Lower lobe of right lung (tissue), 2 donors: ENCODE measurements around the gene TJP3. TPM values are rescaled to one million over a fixed set of nuclear protein-coding genes. Genes with fewer than 3 reads are reported as not detected.

Experiments
- ATAC-seq, 2 donors: fragments of 200-7000 bp; cut with Tn5 transposase; one replicate each; pipeline ENCODE4 v1.9.1; 2020 to 2022; ENCODE audit warnings: mild to moderate bottlenecking in 2 of 2, moderate library complexity in 2 of 2
- DNase-seq: peaks from one replicate; pipeline ENCODE4 v3.0.0-alpha.2; 2020
- H3K27ac ChIP-seq: fragments of 200-600 bp; one replicate; pipeline ENCODE4 v1.8.0; 2022
- H3K27me3 ChIP-seq: fragments of 200-600 bp; one replicate; pipeline ENCODE4 v1.8.0; 2022; ENCODE audit warnings: low read depth
- H3K36me3 ChIP-seq: fragments of 200-600 bp; one replicate; pipeline ENCODE4 v1.8.0; 2022; ENCODE audit warnings: mild to moderate bottlenecking
- H3K4me1 ChIP-seq: fragments of 200-600 bp; one replicate; pipeline ENCODE4 v1.8.0; 2022
- H3K4me3 ChIP-seq: fragments of 200-600 bp; one replicate; pipeline ENCODE4 v1.8.0; 2022; ENCODE audit warnings: mild to moderate bottlenecking
- H3K9me3 ChIP-seq: fragments of 200-600 bp; one replicate; pipeline ENCODE4 v1.8.0; 2022
- CTCF ChIP-seq: fragments of 200-600 bp; IDR thresholded peaks from one replicate; pipeline ENCODE4 v1.8.0; 2022; ENCODE audit warnings: antibody characterized with exemption, mild to moderate bottlenecking
- intact Hi-C: fragments of 100-400 bp; cut with DNase I; formaldehyde crosslinking; loops from one replicate; pipeline ENCODE4 v1.11.0; 2022
- total RNA-seq: library from RNA; stranded (reverse); fragmentation: NEBNext Ultra II Directional; extraction: Animal tissue kit (Norgen Biotek cat#: 25700); gene quantifications from one replicate; pipeline ENCODE4 v1.2.1, GENCODE V29; 2021
- donor health status: DM: no; HTN: yes; CAD: no; lungs with severe emphysema.

Gene TJP3
- total RNA-seq, 1 donor from 2014 or later: 34.4 TPM

GRCh38 chr19:3682286-3682685, 25.9 kb upstream of the TJP3 start:
- intact Hi-C loops: no loop called here
- H3K4me3 ChIP-seq: no peak overlapping the region
- ATAC-seq (no peak), DNase-seq (no peak)
- no peaks in the 10 kb centered on the region for H3K27me3 ChIP-seq
- no peak for TF ChIP-seq CTCF
- peaks cover 8% of the 10 kb centered on the region for H3K4me1 ChIP-seq
- H3K9me3 ChIP-seq: peaks cover 7% of the 10 kb centered on the region
- no peak overlapping the region for H3K27ac ChIP-seq
- H3K36me3 ChIP-seq: peaks cover 13% of the 10 kb centered on the region

GRCh38 chr19:3682741-3683404, 25.3 kb upstream of the TJP3 start:
- no peaks in the 10 kb centered on the region for H3K27me3 ChIP-seq
- no peak overlapping the region for H3K4me3 ChIP-seq
- peaks cover 13% of the 10 kb centered on the region for H3K36me3 ChIP-seq
- H3K9me3 ChIP-seq: peaks cover 7% of the 10 kb centered on the region
- no peak for ATAC-seq
- H3K27ac ChIP-seq: no peak overlapping the region
- intact Hi-C loops: no loop called here
- no peak for TF ChIP-seq CTCF
- H3K4me1 ChIP-seq: peaks cover 14% of the 10 kb centered on the region
- peak; percentile 41 for DNase-seq

DNA sequence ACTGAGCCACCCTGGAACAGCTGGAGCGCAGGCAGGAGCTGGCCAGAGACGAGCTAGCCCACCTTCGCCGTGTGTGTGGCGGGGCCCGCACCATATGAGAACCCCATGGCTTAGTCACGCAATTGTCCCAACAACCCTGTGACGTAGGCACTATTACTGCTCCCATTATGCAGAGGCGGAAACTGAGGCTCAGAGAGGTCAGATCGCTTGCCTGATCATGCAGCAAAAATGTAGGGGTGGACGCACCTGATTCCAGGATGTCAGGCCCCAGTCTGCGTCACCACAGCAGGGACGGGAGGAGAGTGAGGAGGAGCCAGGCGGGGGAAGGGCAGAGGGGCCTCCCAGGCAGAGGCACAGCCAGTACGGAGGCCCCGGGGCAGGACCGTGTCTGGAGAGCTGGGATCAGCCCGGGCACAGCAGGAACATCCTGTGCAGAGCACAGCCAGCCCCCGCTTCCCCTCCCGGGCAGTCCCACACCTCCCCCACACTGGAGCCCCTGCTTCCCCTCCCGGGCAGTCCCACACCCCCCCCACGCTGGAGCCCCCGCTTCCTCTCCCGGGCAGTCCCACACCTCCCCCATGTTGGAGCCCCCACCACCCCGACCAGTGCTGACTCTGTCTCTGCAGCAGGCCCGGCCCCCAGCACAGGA, 24.7 kb upstream of the TJP3 start:
- Histone ChIP-seq H3K27ac (no peak overlapping the region), H3K9me3 (peaks cover 7% of the 10 kb centered on the region), H3K4me1 (peaks cover 20% of the 10 kb centered on the region), H3K27me3 (no peaks in the 10 kb centered on the region), H3K36me3 (peaks cover 13% of the 10 kb centered on the region), H3K4me3 (no peak overlapping the region)
- ATAC-seq: peak; percentile 45 to 46
- DNase-seq: peak; percentile 46
- intact Hi-C loops: no loop called here
- no peak for TF ChIP-seq CTCF

GRCh38 chr19:3684054-3684816, 23.9 kb upstream of the TJP3 start:
- DNase-seq: no peak
- intact Hi-C loops: no loop called here
- H3K4me3 ChIP-seq: no peak overlapping the region
- no peak for ATAC-seq
- TF ChIP-seq CTCF: no peak
- H3K27ac ChIP-seq: no peak overlapping the region
- peaks cover 22% of the 10 kb centered on the region for H3K4me1 ChIP-seq
- H3K36me3 ChIP-seq: peaks cover 12% of the 10 kb centered on the region
- no peaks in the 10 kb centered on the region for H3K27me3 ChIP-seq
- peaks cover 7% of the 10 kb centered on the region for H3K9me3 ChIP-seq

DNA sequence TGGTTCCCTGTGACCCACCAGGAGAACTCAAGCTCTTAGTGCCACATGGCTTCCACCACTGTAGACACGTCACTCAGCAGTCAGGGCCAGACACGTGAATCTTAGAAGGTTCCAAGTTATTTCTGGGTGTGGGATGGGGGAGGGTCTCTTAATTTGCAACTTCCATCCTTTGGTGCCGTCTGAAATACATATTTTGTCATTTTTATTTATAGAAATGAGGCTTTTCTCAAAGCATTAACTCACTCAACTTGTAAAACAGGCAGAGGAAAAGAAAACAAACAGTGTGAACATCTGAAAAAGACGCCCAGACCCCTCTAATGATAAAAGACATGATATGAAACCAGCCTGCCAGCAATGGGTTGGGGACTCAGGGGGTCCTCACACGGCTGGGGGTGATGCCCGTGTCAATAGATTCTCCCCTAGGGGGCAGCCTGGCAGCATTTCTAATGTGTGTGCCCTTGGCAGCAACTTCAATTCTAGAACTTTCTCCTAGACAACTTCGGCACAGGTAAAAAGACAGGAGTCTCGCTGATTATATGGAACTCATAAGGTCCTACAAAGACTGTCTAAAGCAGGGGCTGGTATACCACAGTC, 23.3 kb upstream of the TJP3 start:
- peaks cover 22% of the 10 kb centered on the region for H3K4me1 ChIP-seq
- peaks cover 7% of the 10 kb centered on the region for H3K9me3 ChIP-seq
- TF ChIP-seq CTCF: no peak
- intact Hi-C loops: no loop called here
- peaks cover 6% of the 10 kb centered on the region for H3K36me3 ChIP-seq
- H3K27ac ChIP-seq: no peak overlapping the region
- H3K27me3 ChIP-seq: no peaks in the 10 kb centered on the region
- ATAC-seq: no peak
- no peak for DNase-seq
- H3K4me3 ChIP-seq: no peak overlapping the region
